CD14-positive monocyte (primary cell): ENCODE results near the gene DSCAML1. TPM values are rescaled to one million over a fixed set of nuclear protein-coding genes. Genes with fewer than 3 reads are reported as not detected.
A peak's percentile ranks its signal among the peaks of the same experiment; 100 is the strongest.

Experiments used
- DNase-seq, 3 donors: peaks; one replicate each; pipeline ENCODE4 v3.0.0-alpha.2; 2011 to 2022
- H2AFZ ChIP-seq: 2 replicates; pipeline ENCODE4 v1.6.0; 2012; ENCODE audit warnings: mild to moderate bottlenecking, low read depth, low read length, inconsistent platforms; ENCODE audit not compliant: insufficient read depth, poor library complexity, severe bottlenecking
- H3K27ac ChIP-seq, 2 donors: 1 replicate in 1 of 2; 2 replicates in 1 of 2; pipeline ENCODE4 v1.5.1; 2012 to 2013; ENCODE audit warnings: low read length in 2 of 2, control low read depth in 1 of 2, inconsistent platforms in 1 of 2, low read depth in 1 of 2, mild to moderate bottlenecking in 1 of 2
- H3K27me3 ChIP-seq, 2 donors: one replicate each; pipeline versions ENCODE4 v1.6.0 to v1.6.1; 2011 to 2013; ENCODE audit warnings: low read length in 2 of 2; ENCODE audit not compliant: control insufficient read depth in 2 of 2, insufficient read depth in 2 of 2
- H3K36me3 ChIP-seq, 2 donors: replicated peaks in 1 of 2; 1 replicate in 1 of 2; 2 replicates in 1 of 2; pipeline versions ENCODE4 v1.5.1 to v1.6.1; 2012 to 2013; ENCODE audit warnings: low read length in 2 of 2, control low read depth in 1 of 2, inconsistent platforms in 1 of 2, mild to moderate bottlenecking in 1 of 2; ENCODE audit not compliant: insufficient read depth in 2 of 2, control insufficient read depth in 1 of 2
- H3K4me1 ChIP-seq, 2 donors: 1 replicate in 1 of 2; 2 replicates in 1 of 2; pipeline versions ENCODE4 v1.5.1 to v1.6.1; 2012 to 2013; ENCODE audit warnings: low read length in 2 of 2, control low read depth in 1 of 2, inconsistent platforms in 1 of 2, mild to moderate bottlenecking in 1 of 2, moderate library complexity in 1 of 2; ENCODE audit not compliant: insufficient read depth in 2 of 2, control insufficient read depth in 1 of 2
- H3K4me2 ChIP-seq: replicated peaks from 2 replicates; pipeline ENCODE3; 2012; ENCODE audit warnings: low read length, moderate library complexity, mild to moderate bottlenecking; ENCODE audit not compliant: poor library complexity, severe bottlenecking; ENCODE audit errors: extremely low read depth
- H3K4me3 ChIP-seq, 3 experiments: fragments of 200-600 bp in 1 of 3; sonication (generic) in 1 of 3; replicated peaks in 1 of 3; 1 replicate in 2 of 3; 2 replicates in 1 of 3; pipeline ENCODE4 v1.5.1; 2011 to 2013; ENCODE audit warnings: low read length in 3 of 3, mild to moderate bottlenecking in 3 of 3, control low read depth in 2 of 3, low read depth in 2 of 3, inconsistent platforms in 1 of 3, moderate library complexity in 1 of 3
- H3K79me2 ChIP-seq: 2 replicates; pipeline ENCODE4 v1.6.0; 2012; ENCODE audit warnings: mild to moderate bottlenecking, control low read depth, inconsistent platforms, low read length, moderate library complexity; ENCODE audit not compliant: insufficient read depth
- H3K9ac ChIP-seq: 2 replicates; pipeline ENCODE4 v1.6.0; 2017; ENCODE audit warnings: low read length, mild to moderate bottlenecking; ENCODE audit not compliant: insufficient read depth, poor library complexity, severe bottlenecking
- H3K9me3 ChIP-seq, 2 donors: replicated peaks in 1 of 2; 1 replicate in 1 of 2; 2 replicates in 1 of 2; pipeline versions ENCODE4 v1.5.1 to v1.6.1; 2012 to 2013; ENCODE audit warnings: low read length in 2 of 2, control low read depth in 1 of 2; ENCODE audit not compliant: control insufficient read depth in 1 of 2, insufficient read depth in 1 of 2
- H4K20me1 ChIP-seq: 2 replicates; pipeline ENCODE4 v1.6.0; 2012; ENCODE audit warnings: mild to moderate bottlenecking, low read length, control low read depth, moderate library complexity; ENCODE audit not compliant: insufficient read depth
- H3K27ac Mint-ChIP-seq, 7 donors: one replicate each; pipeline ENCODE4 v1.8.0; 2020; ENCODE audit warnings: mild to moderate bottlenecking in 7 of 7, mixed read lengths in 7 of 7, moderate library complexity in 6 of 7, inconsistent platforms in 2 of 7
- H3K27me3 Mint-ChIP-seq, 3 donors: one replicate each; pipeline ENCODE4 v1.8.0; 2021 to 2022; ENCODE audit warnings: low read depth in 3 of 3, mild to moderate bottlenecking in 3 of 3, mixed read lengths in 3 of 3, moderate library complexity in 3 of 3, inconsistent platforms in 1 of 3
- H3K36me3 Mint-ChIP-seq, 2 donors: one replicate each; pipeline ENCODE4 v1.8.0; 2020; ENCODE audit warnings: mixed read lengths in 2 of 2, inconsistent platforms in 1 of 2, mild to moderate bottlenecking in 1 of 2
- H3K4me1 Mint-ChIP-seq: one replicate; pipeline ENCODE4 v1.8.0; 2020; ENCODE audit warnings: mild to moderate bottlenecking, mixed read lengths
- H3K4me3 Mint-ChIP-seq, 2 donors: one replicate each; pipeline ENCODE4 v1.8.0; 2020; ENCODE audit warnings: mild to moderate bottlenecking in 2 of 2, mixed read lengths in 2 of 2, moderate library complexity in 1 of 2
- H3K9me3 Mint-ChIP-seq, 7 donors: one replicate each; pipeline ENCODE4 v1.8.0; 2020 to 2022; ENCODE audit warnings: mixed read lengths in 7 of 7, mild to moderate bottlenecking in 6 of 7, moderate library complexity in 6 of 7, inconsistent platforms in 2 of 7
- WGBS: methylation state at CpG from one replicate; pipeline ENCODE4 v1.1.5; 2013; ENCODE audit warnings: missing lambda C conversion rate; ENCODE audit not compliant: insufficient coverage; 5-methylcytosine and 5-hydroxymethylcytosine counted together
- intact Hi-C, 2 donors: fragments of 100-400 bp; cut with micrococcal nuclease; formaldehyde crosslinking; loops; one replicate each; pipeline versions ENCODE4 v1.15.0 to v1.15.1; 2023
- polyA plus RNA-seq, 3 donors: library from polyadenylated mRNA; depleted of rRNA in 1 of 3; unstranded in 2 of 3; stranded (reverse) in 1 of 3; fragments of 300-500 nt in 2 of 3; fragments of >200 nt in 1 of 3; fragmentation: Illumina TruSeq in 2 of 3; gene quantifications; 1 replicate in 2 of 3; 2 replicates in 1 of 3; pipeline ENCODE4 v1.2.3, GENCODE V29; 2012 to 2021
- TF ChIP-seq, protein P1 (sequence below): fragments of 200-600 bp; IDR thresholded peaks from one replicate; pipeline ENCODE4 v1.8.0; 2022; ENCODE audit warnings: antibody characterized with exemption, mild to moderate bottlenecking

The DSCAML1 gene
- polyA plus RNA-seq, 3 donors, result not detected

DNA sequence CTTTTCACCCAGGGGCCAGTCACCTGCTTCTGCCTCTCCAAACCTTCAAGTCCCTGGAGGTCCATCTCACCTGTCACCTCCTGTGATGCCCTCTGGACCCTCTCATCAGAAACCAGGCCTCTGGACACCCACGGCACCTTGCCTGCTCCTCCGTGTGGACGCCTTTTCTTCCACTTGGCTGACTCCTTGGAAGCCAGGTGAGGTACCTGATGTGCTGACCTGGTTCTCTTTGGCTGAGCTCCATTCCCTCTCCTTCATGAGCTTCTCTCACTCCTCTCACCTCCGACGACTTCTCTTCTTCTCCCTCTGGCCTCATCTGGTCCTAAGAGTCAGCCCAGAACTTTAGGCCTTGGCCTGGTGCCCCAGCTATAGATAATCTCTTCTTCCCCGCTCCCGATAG lies 370.1 kb downstream of the DSCAML1 start:
- intact Hi-C loops, result loop anchor here (5.0 to 10.0 kb wide), 4 partner anchors 370 to 528 kb away; partner anchors contain the start of gene DSCAML1 (in 1 of the 2)
- Histone ChIP-seq H3K9me3 (no peaks in the 10 kb centered on the region), H3K36me3 (no peaks in the 10 kb centered on the region), H2AFZ (no peak overlapping the region), H3K79me2 (no peaks in the 10 kb centered on the region), H4K20me1 (no peaks in the 10 kb centered on the region), H3K27ac (no peak overlapping the region), H3K4me1 (no peaks in the 10 kb centered on the region), H3K9ac (peak overlapping the region; percentile 8), H3K4me3 (no peak overlapping the region), H3K27me3 (no peaks in the 10 kb centered on the region), H3K4me2 (no peak overlapping the region)
- Mint-ChIP-seq H3K4me3 (no peak overlapping the region), H3K36me3 (no peaks in the 10 kb centered on the region), H3K27me3 (peaks cover 3 to 14% (median 5%) of the 10 kb centered on the region in 3 donors), H3K9me3 (no peaks in the 10 kb centered on the region), H3K4me1 (peaks cover 1% of the 10 kb centered on the region), H3K27ac (peak overlapping the region in 1 of 7 donors; percentile 8)
- WGBS, result 86% methylated on average over 5 of the region's 7 CpGs
- no peak for DNase-seq
- TF ChIP-seq, protein P1, sequence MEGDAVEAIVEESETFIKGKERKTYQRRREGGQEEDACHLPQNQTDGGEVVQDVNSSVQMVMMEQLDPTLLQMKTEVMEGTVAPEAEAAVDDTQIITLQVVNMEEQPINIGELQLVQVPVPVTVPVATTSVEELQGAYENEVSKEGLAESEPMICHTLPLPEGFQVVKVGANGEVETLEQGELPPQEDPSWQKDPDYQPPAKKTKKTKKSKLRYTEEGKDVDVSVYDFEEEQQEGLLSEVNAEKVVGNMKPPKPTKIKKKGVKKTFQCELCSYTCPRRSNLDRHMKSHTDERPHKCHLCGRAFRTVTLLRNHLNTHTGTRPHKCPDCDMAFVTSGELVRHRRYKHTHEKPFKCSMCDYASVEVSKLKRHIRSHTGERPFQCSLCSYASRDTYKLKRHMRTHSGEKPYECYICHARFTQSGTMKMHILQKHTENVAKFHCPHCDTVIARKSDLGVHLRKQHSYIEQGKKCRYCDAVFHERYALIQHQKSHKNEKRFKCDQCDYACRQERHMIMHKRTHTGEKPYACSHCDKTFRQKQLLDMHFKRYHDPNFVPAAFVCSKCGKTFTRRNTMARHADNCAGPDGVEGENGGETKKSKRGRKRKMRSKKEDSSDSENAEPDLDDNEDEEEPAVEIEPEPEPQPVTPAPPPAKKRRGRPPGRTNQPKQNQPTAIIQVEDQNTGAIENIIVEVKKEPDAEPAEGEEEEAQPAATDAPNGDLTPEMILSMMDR, result no peak

DNA sequence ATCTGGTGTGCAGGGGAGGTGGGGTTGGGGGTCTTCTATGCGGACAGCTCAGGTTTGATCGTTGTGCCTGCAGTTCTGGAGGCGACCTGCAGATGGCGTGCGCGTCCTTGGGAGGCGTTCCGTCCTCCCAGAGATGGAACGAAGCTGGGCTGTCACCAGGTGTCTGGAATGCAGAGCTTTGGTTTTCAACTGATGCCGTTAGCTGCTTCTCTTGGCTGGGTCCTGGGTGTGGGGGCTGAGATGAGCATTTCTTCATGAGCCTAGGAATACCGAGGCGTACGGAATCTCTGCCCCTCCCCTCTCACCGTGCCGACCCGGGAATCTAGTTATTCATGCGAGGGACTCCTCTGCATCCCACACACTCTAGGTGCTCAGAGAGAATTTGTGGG lies 370.7 kb downstream of the DSCAML1 start:
- Histone ChIP-seq H3K79me2 (no peaks in the 10 kb centered on the region), H3K9me3 (no peaks in the 10 kb centered on the region), H3K36me3 (no peaks in the 10 kb centered on the region), H2AFZ (no peak overlapping the region), H3K4me1 (no peaks in the 10 kb centered on the region), H3K4me2 (no peak overlapping the region), H3K9ac (no peak overlapping the region), H3K27me3 (no peaks in the 10 kb centered on the region), H3K27ac (no peak overlapping the region), H4K20me1 (no peaks in the 10 kb centered on the region), H3K4me3 (no peak overlapping the region)
- TF ChIP-seq, protein P1, result peak; percentile 96
- Mint-ChIP-seq H3K36me3 (no peaks in the 10 kb centered on the region), H3K27me3 (peaks cover 3 to 14% (median 5%) of the 10 kb centered on the region in 3 donors), H3K9me3 (no peaks in the 10 kb centered on the region), H3K27ac (no peak overlapping the region), H3K4me3 (no peak overlapping the region), H3K4me1 (peaks cover 1% of the 10 kb centered on the region)
- intact Hi-C loops, result loop anchor here (5.0 to 10.0 kb wide), 4 partner anchors 371 to 529 kb away; partner anchors contain the start of gene DSCAML1 (in 1 of the 2)
- 5% methylated on average over 9 of the region's 17 CpGs for WGBS
- DNase-seq, result peak; percentile 30 to 52 (median 44)
